Prostate gland (tissue), 2 donors: Measurements from ENCODE around the gene ZNF709.

Experiments used
- CTCF ChIP-seq, 4 experiments: fragments of 200-600 bp in 2 of 4; fragments of 450-650 bp in 2 of 4; sonication (generic) in 2 of 4; IDR thresholded peaks; 1 replicate in 3 of 4; 2 replicates in 1 of 4; pipeline ENCODE4 v1.5.1; 2016 to 2019; ENCODE audit warnings: antibody characterized with exemption in 4 of 4, mild to moderate bottlenecking in 2 of 4, moderate library complexity in 2 of 4
- POLR2A ChIP-seq: fragments of 450-650 bp; IDR thresholded peaks from one replicate; pipeline ENCODE4 v1.6.1; 2016; ENCODE audit warnings: antibody characterized with exemption, mild to moderate bottlenecking

GRCh38 chr19:12484011-12484370 is 625 bp downstream of the ZNF709 start:
- no peak for TF ChIP-seq CTCF (IDR thresholded peaks at IDR 0.05)
- TF ChIP-seq POLR2A = no peak
